T-helper 1 cell treated with Interleukin-12 subunit alpha and Interleukin-12 subunit beta and Interleukin-4 antibody, amounts not matched to agents 30 μg/mL and 1 μg/mL, for 36 hours (primary cell): Measurements from ENCODE around the gene GPR39.

ENCODE experiments used
- H3K27ac Mint-ChIP-seq: one replicate; pipeline ENCODE4 v1.8.0; 2021; ENCODE audit warnings: mild to moderate bottlenecking, mixed read lengths
- H3K27me3 Mint-ChIP-seq: one replicate; pipeline ENCODE4 v1.8.0; 2021; ENCODE audit warnings: low read depth, mixed read lengths
- H3K36me3 Mint-ChIP-seq: one replicate; pipeline ENCODE4 v1.8.0; 2021; ENCODE audit warnings: low read depth, mixed read lengths
- H3K4me1 Mint-ChIP-seq: one replicate; pipeline ENCODE4 v1.8.0; 2021; ENCODE audit warnings: low read depth, mixed read lengths
- H3K4me3 Mint-ChIP-seq: one replicate; pipeline ENCODE4 v1.8.0; 2021; ENCODE audit warnings: mild to moderate bottlenecking, moderate library complexity, mixed read lengths
- H3K9me3 Mint-ChIP-seq: one replicate; pipeline ENCODE4 v1.8.0; 2021; ENCODE audit warnings: mixed read lengths

The GPR39 gene

GRCh38 chr2:132668987-132669907, 252.6 kb downstream of the GPR39 start:
- no peaks in the 10 kb centered on the region for H3K4me1 Mint-ChIP-seq
- peaks cover 45% of the 10 kb centered on the region for H3K27me3 Mint-ChIP-seq
- no peak overlapping the region for H3K27ac Mint-ChIP-seq
- no peak overlapping the region for H3K4me3 Mint-ChIP-seq
- no peaks in the 10 kb centered on the region for H3K9me3 Mint-ChIP-seq
- peaks cover 2% of the 10 kb centered on the region for H3K36me3 Mint-ChIP-seq

GRCh38 chr2:132669908-132670495, 253.4 kb downstream of the GPR39 start, which contains the start of gene LYPD1:
TSS of gene LYPD1 (minus strand) at chr2:132670205. CDS start at chr2:132669932, 273 bp downstream.
- H3K27ac Mint-ChIP-seq = no peak within 1 kb of the TSS
- H3K4me1 Mint-ChIP-seq = no peaks in the 10 kb centered on the region
- H3K36me3 Mint-ChIP-seq = peaks cover 2% of the 10 kb centered on the region
- peaks cover 45% of the 10 kb centered on the region for H3K27me3 Mint-ChIP-seq
- H3K9me3 Mint-ChIP-seq = no peaks in the 10 kb centered on the region
- H3K4me3 Mint-ChIP-seq = no peak within 1 kb of the TSS

DNA sequence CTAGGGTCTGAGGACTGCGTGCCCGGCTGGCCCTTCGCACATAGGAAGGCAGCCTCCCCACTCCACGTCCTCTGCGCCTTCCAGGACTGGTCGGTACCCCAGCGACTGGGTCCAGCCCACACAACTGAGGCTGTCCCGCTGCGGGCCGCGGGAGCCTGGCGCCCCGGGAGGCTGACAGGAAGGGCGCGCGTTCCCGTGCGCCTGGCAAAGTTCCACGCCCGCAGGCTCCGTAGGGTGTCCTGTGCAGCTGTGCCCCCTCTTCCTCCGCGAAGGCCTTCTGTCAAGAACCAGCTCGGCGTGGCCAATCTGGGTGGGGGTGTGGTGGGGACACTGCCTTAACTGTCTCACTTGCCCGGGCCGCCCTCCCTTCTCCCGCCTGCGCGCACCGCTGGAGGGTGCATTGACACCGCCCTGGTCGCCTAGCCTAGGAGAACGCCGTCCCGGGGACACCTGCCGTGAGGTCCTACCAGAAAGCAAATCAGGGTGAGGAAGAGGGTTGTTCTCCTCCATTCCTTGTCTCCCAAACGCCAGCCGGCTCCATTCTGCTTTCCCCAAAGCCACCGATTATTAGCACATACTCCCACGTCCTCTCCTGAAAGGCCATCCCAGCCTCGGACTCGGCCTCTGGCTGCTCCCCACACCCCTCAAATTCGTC, 254.0 kb downstream of the GPR39 start:
- peaks cover 45% of the 10 kb centered on the region for H3K27me3 Mint-ChIP-seq
- H3K4me1 Mint-ChIP-seq = no peaks in the 10 kb centered on the region
- no peak overlapping the region for H3K27ac Mint-ChIP-seq
- H3K9me3 Mint-ChIP-seq = no peaks in the 10 kb centered on the region
- peaks cover 2% of the 10 kb centered on the region for H3K36me3 Mint-ChIP-seq
- no peak overlapping the region for H3K4me3 Mint-ChIP-seq

DNA sequence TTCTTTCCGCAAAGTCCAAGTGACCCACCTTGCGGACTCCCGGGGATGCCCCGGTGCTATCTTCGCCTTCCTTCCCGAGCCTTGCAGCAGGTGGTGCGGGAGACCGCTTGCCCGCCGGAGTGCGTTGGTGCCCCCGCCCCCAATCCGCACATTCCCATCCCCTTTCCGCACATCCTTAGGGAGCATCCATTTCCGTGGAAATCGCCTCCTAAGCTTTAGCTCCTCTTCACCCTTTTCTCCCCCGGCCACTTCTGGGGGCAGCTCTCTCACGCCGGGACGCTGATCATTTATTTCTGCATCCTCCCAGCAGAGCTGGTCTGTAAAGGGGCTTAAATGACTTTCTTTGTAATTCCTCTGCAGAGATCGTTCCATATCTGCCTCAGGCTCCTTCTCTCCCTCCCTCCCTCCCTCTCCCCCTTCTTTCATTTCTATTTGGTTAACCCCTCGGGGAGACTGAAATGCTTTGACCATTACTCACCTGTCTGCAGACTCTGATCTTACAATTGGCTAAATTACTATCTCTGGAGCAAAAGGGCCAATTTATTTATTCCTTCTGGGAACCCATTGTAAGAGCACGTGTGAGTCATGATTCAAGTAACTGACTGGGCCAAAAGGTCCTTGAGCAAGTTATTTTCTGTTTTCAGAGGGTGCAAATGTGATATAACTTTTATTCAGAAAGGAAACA, 254.7 kb downstream of the GPR39 start:
- H3K9me3 Mint-ChIP-seq = no peaks in the 10 kb centered on the region
- H3K27ac Mint-ChIP-seq = no peak overlapping the region
- H3K4me1 Mint-ChIP-seq = no peaks in the 10 kb centered on the region
- peaks cover 2% of the 10 kb centered on the region for H3K36me3 Mint-ChIP-seq
- H3K4me3 Mint-ChIP-seq = no peak overlapping the region
- H3K27me3 Mint-ChIP-seq = peaks cover 45% of the 10 kb centered on the region

DNA sequence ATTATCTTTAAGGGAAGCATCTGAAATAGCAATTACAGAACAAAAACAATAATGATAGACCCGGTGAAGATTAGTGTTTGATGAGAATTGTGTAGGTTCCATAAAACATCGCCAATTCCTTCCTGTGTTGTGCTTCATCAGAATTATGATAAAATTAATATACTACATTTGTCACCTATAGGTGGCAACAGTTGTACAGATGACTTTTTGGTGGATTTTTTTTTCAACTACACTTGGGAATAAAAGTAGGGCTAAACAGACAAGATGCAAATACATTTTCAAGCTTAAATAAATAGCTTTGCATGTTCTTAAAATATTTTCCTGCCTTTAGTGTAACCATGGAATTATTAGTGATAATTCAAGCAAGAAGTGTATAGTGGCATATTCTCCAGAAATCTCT, 260.4 kb downstream of the GPR39 start:
- H3K9me3 Mint-ChIP-seq = no peaks in the 10 kb centered on the region
- no peak overlapping the region for H3K4me3 Mint-ChIP-seq
- no peaks in the 10 kb centered on the region for H3K4me1 Mint-ChIP-seq

GRCh38 chr2:132677661-132678060, 261.1 kb downstream of the GPR39 start:
- H3K9me3 Mint-ChIP-seq = no peaks in the 10 kb centered on the region
- H3K27me3 Mint-ChIP-seq = peaks cover 8% of the 10 kb centered on the region
- H3K4me3 Mint-ChIP-seq = no peak overlapping the region
- H3K4me1 Mint-ChIP-seq = no peaks in the 10 kb centered on the region
- H3K27ac Mint-ChIP-seq = no peak overlapping the region
- no peaks in the 10 kb centered on the region for H3K36me3 Mint-ChIP-seq

More for the DNA sequence above, 260.4 kb downstream of the GPR39 start:
- Mint-ChIP-seq H3K36me3 (no peaks in the 10 kb centered on the region), H3K27me3 (peaks cover 15% of the 10 kb centered on the region), H3K27ac (no peak overlapping the region)

DNA sequence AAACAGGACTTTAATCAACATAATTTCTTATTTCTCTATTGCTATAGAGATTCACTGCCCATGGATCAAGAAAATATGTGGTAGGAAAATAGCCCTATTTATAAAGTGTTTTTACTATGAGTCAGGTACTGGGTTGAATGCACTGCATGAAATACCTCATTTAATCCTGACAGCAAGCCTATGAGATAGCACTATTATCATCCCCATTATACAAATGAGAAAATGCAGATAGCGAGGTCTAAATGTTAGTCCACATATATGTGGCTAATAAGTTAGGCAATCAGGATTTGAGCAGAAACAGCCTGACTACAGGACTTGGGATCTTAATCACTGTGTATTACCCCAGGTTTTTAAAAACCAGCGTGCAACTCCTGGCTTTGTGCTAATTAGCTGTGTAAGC, 261.9 kb downstream of the GPR39 start:
- Mint-ChIP-seq H3K9me3 (no peaks in the 10 kb centered on the region), H3K4me3 (no peak overlapping the region), H3K4me1 (no peaks in the 10 kb centered on the region), H3K27me3 (peaks cover 3% of the 10 kb centered on the region), H3K27ac (no peak overlapping the region), H3K36me3 (no peaks in the 10 kb centered on the region)

DNA sequence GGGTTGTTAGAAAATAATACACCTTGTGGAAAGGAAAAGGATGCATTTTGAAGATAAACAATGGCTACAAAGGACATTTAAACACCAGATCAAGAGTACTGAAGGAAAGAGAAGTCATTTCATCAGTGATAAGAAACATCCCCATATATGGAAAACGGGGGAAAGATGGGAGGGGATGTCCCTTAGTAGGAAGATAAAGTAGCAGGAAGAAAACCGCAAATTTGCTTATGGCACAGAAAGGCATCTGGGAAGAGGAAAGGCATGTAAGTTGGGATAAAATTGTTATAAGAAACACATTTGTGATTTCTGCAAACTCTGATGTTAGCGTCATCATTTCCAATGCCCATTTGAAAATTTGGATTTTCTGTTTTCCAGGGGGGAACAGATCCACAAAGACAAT, 263.9 kb downstream of the GPR39 start:
- H3K27ac Mint-ChIP-seq = no peak overlapping the region
- no peaks in the 10 kb centered on the region for H3K36me3 Mint-ChIP-seq
- no peaks in the 10 kb centered on the region for H3K4me1 Mint-ChIP-seq
- H3K4me3 Mint-ChIP-seq = no peak overlapping the region
- peaks cover 3% of the 10 kb centered on the region for H3K27me3 Mint-ChIP-seq
- H3K9me3 Mint-ChIP-seq = no peaks in the 10 kb centered on the region

DNA sequence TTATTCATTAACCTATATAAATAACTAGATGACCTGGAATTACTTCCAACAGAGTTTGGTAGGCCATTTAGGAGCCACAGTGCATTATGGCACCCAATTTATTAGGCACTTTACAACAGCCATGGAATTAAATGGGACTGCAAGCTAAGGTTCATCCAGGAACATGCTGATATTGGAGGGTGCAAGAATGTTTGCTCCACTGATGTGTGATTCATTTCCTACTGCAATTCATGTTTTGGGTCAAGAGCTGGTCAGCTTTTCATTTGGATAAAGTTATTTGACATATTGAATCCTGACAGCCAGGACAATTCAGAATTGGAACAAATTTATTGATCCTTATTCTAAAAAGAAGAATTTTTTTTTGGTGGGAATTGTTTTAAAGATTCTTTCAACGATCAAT, 265.2 kb downstream of the GPR39 start:
- Mint-ChIP-seq H3K4me1 (no peaks in the 10 kb centered on the region), H3K27ac (no peak overlapping the region)

GRCh38 chr2:132690664-132691303, 274.2 kb downstream of the GPR39 start:
- Mint-ChIP-seq H3K4me1 (no peaks in the 10 kb centered on the region), H3K36me3 (no peaks in the 10 kb centered on the region), H3K27me3 (no peaks in the 10 kb centered on the region), H3K27ac (no peak overlapping the region), H3K4me3 (no peak overlapping the region), H3K9me3 (no peaks in the 10 kb centered on the region)

More for the DNA sequence above, 265.2 kb downstream of the GPR39 start:
- Mint-ChIP-seq H3K4me3 (no peak overlapping the region), H3K9me3 (no peaks in the 10 kb centered on the region), H3K36me3 (no peaks in the 10 kb centered on the region), H3K27me3 (peaks cover 3% of the 10 kb centered on the region)

- Mint-ChIP-seq H3K27me3 (no peaks in the 10 kb centered on the region), H3K4me3 (no peak overlapping the region), H3K9me3 (no peaks in the 10 kb centered on the region), H3K27ac (no peak overlapping the region), H3K4me1 (no peaks in the 10 kb centered on the region), H3K36me3 (no peaks in the 10 kb centered on the region)
These were observed 275.0 kb downstream of the GPR39 start for GRCh38 chr2:132691556-132691955.

GRCh38 chr2:132692816-132693215, 276.2 kb downstream of the GPR39 start:
- H3K27me3 Mint-ChIP-seq = no peaks in the 10 kb centered on the region
- no peak overlapping the region for H3K4me3 Mint-ChIP-seq
- H3K4me1 Mint-ChIP-seq = no peaks in the 10 kb centered on the region
- H3K27ac Mint-ChIP-seq = no peak overlapping the region
- no peaks in the 10 kb centered on the region for H3K9me3 Mint-ChIP-seq
- H3K36me3 Mint-ChIP-seq = no peaks in the 10 kb centered on the region
